ENCODE results near the gene LRFN4. TPM values are rescaled to one million over a fixed set of nuclear protein-coding genes. Genes with fewer than 3 reads are reported as not detected.

LRFN4 gene
- total RNA-seq, 3 donors from 2014 or later (not counting 1 experiment from before 2014, with no cell fraction given): 1.2 to 3.4 (median 2.0) TPM

DNA sequence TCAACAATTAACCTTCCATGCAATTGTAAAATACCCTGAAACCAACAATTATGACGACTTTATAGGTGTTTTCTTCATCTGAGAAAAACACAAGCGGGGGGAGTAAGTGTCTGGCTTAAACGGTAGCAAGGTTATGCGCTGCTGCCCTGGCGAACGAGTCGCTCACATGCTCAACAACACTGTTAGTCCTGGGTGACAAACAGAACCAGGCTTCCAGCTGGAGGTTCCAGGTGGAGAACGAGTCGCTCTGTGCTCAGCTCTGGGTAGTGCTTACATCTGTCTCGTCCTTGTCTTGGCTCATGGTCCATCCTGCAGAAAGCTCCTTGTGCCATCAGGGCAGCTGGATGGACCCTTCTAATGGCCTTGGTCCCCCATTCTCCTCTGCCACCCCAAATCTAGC, 53.2 kb downstream of the LRFN4 start:
- TF ChIP-seq CTCF (IDR thresholded peaks at IDR 0.05): no peak

More for the DNA sequence above, 53.2 kb downstream of the LRFN4 start:
- ATAC-seq: no peak
- intact Hi-C loops (cut with micrococcal nuclease): no loop called here
- Histone ChIP-seq H3K4me3 (ENCODE audit: low read length) (no peak overlapping the region), H3K36me3 (ENCODE audit: control insufficient read depth, insufficient read depth, low read length) (no peaks in the 10 kb centered on the region), H3K9me3 (ENCODE audit: control insufficient read depth, insufficient read depth, low read length) (no peaks in the 10 kb centered on the region), H3K27me3 (ENCODE audit: control insufficient read depth, insufficient read depth, low read length) (no peaks in the 10 kb centered on the region), H3K27ac (ENCODE audit: low read length) (no peak overlapping the region), H3K4me1 (ENCODE audit: control insufficient read depth, insufficient read depth, low read length) (no peaks in the 10 kb centered on the region)
- no peaks in the 10 kb centered on the region for H3K4me1 Mint-ChIP-seq
- no peaks in the 10 kb centered on the region for H3K27me3 Mint-ChIP-seq (ENCODE audit: low read depth in 2 of 2)
- no peaks in the 10 kb centered on the region for H3K9me3 Mint-ChIP-seq
- H3K27ac Mint-ChIP-seq: no peak overlapping the region
- no peak for DNase-seq
- no peaks in the 10 kb centered on the region for H3K36me3 Mint-ChIP-seq
- no peak overlapping the region for H3K4me3 Mint-ChIP-seq
- whole genome bisulfite sequencing (ENCODE audit: insufficient coverage): 93% methylated on average over 10 of the region's 10 CpGs

Other genes starting within 250 kb of the LRFN4 start
- gene RBM14, start 240.4 kb upstream of the LRFN4 start, total RNA-seq: 100 to 1,000 TPM; 289 to 325 (median 307) TPM
- gene RBM4, start 218.4 kb upstream of the LRFN4 start, total RNA-seq: 100 to 1,000 TPM; 219 to 241 (median 224) TPM
- gene RBM4B, start 179.2 kb upstream of the LRFN4 start, total RNA-seq: 10 to 100 TPM; 11.1 to 23.0 (median 12.4) TPM
- gene SPTBN2, start 127.8 kb upstream of the LRFN4 start, total RNA-seq: 1 to 10 TPM in 1 of 3 donors, not detected in 2; 1.1 TPM
- 10 to 100 TPM; 41.3 to 47.0 (median 41.7) TPM for gene RCE1, start 13.6 kb upstream of the LRFN4 start, total RNA-seq
- gene PC, start 101.3 kb downstream of the LRFN4 start, total RNA-seq: 1 to 10 TPM; 4.1 to 5.9 (median 4.6) TPM
- not detected for gene C11orf86, start 118.2 kb downstream of the LRFN4 start, total RNA-seq
- gene SYT12, start 166.1 kb downstream of the LRFN4 start, total RNA-seq: not detected
- not detected for gene RHOD, start 199.8 kb downstream of the LRFN4 start, total RNA-seq

All from natural killer cell (primary cell).